ENCODE results near the gene B4GALT5.
"Not testable (repeated sequence)": the region's sequence is repeated elsewhere in the genome, so short reads cannot be mapped to it uniquely, and the experiment has no call there.

B4GALT5 gene

GRCh38 chr20:49713753-49714712 lies at the start of gene B4GALT5:
B4GALT5 (minus strand) TSS chr20:49713878; CDS start chr20:49713690, 188 bp downstream.
- TF ChIP-seq CTCF (IDR thresholded peaks at IDR 0.05; ENCODE audit: insufficient read depth, low read length, missing control alignments): no peak
- POLR2A ChIA-PET: interaction anchor here (0.6 to 1.2 kb wide), 3 partner anchors 10 to 164 kb away, joined by 3 to 4 read pairs (median 3); no protein-coding TSS in a partner anchor
- CTCF ChIA-PET: no interaction called here
- no peak for DNase-seq (ENCODE audit: low read depth, low spot score)
- H3K4me3 ChIP-seq (ENCODE audit: low read depth, low read length): peak within 1 kb of the TSS; percentile 86

GRCh38 chr20:49762940-49763766 lies 49.5 kb upstream of the B4GALT5 start:
- ChIA-PET CTCF (interaction anchor here (1.1 to 1.5 kb wide), 3 partner anchors 11 to 22 kb away, joined by 3 to 4 read pairs (median 3); no protein-coding TSS in a partner anchor), POLR2A (no interaction called here)
- TF ChIP-seq CTCF (IDR thresholded peaks at IDR 0.05; ENCODE audit: insufficient read depth, low read length, missing control alignments): no peak
- no peak for DNase-seq (ENCODE audit: low read depth, low spot score)
- no peak overlapping the region for H3K4me3 ChIP-seq (ENCODE audit: low read depth, low read length)

GRCh38 chr20:49761888-49762287 lies 48.2 kb upstream of the B4GALT5 start:
- DNase-seq (ENCODE audit: low read depth, low spot score); H3K4me3 ChIP-seq (ENCODE audit: low read depth, low read length); CTCF ChIA-PET; POLR2A ChIA-PET: not testable (repeated sequence)

GRCh38 chr20:49759266-49759950 lies 45.7 kb upstream of the B4GALT5 start:
- TF ChIP-seq CTCF (IDR thresholded peaks at IDR 0.05; ENCODE audit: insufficient read depth, low read length, missing control alignments): no peak
- no peak for DNase-seq (ENCODE audit: low read depth, low spot score)
- no peak overlapping the region for H3K4me3 ChIP-seq (ENCODE audit: low read depth, low read length)
- CTCF ChIA-PET: interaction anchor here (1.4 kb wide), 1 partner anchor 27 kb away, joined by 4 read pairs; no protein-coding TSS in a partner anchor
- POLR2A ChIA-PET: no interaction called here

- CTCF ChIA-PET: interaction anchor here (1.4 kb wide), 1 partner anchor 27 kb away, joined by 4 read pairs; no protein-coding TSS in a partner anchor
- no peak overlapping the region for H3K4me3 ChIP-seq (ENCODE audit: low read depth, low read length)
- POLR2A ChIA-PET: no interaction called here
- TF ChIP-seq CTCF (IDR thresholded peaks at IDR 0.05; ENCODE audit: insufficient read depth, low read length, missing control alignments): no peak
- DNase-seq (ENCODE audit: low read depth, low spot score): no peak
Observed at GRCh38 chr20:49758781-49759180, 45.1 kb upstream of the B4GALT5 start.

- TF ChIP-seq CTCF (IDR thresholded peaks at IDR 0.05; ENCODE audit: insufficient read depth, low read length, missing control alignments): no peak
- no peak overlapping the region for H3K4me3 ChIP-seq (ENCODE audit: low read depth, low read length)
- no peak for DNase-seq (ENCODE audit: low read depth, low spot score)
- CTCF ChIA-PET: interaction anchor here (0.9 to 1.4 kb wide), 2 partner anchors 11 to 29 kb away, joined by 3 to 4 read pairs; no protein-coding TSS in a partner anchor
- POLR2A ChIA-PET: no interaction called here
Observed at GRCh38 chr20:49757597-49757996, 43.9 kb upstream of the B4GALT5 start.
